Central memory CD8-positive, alpha-beta T cell (primary cell): ENCODE data around the gene TPT1.
"Not testable (repeated sequence)": the region's sequence is repeated elsewhere in the genome, so short reads cannot be mapped to it uniquely, and the experiment has no call there.

Source experiments
- ATAC-seq: fragments of 150-1000 bp; cut with Tn5 transposase; replicated peaks from 2 replicates; pipeline ENCODE4 v1.10.0; 2022; ENCODE audit warnings: mild to moderate bottlenecking, moderate FRiP score, moderate number of reproducible peaks; ENCODE audit not compliant: poor library complexity, severe bottlenecking; ENCODE audit errors: extremely low read depth
- DNase-seq, 2 donors: peaks; one replicate each; pipeline ENCODE4 v3.0.0; 2021; ENCODE audit warnings: low spot score in 2 of 2
- H3K27ac Mint-ChIP-seq: one replicate; pipeline ENCODE4 v1.8.0; 2022; ENCODE audit warnings: low read depth, mild to moderate bottlenecking, moderate library complexity, mixed read lengths
- H3K27me3 Mint-ChIP-seq: one replicate; pipeline ENCODE4 v1.8.0; 2022; ENCODE audit warnings: mixed read lengths
- H3K36me3 Mint-ChIP-seq: one replicate; pipeline ENCODE4 v1.8.0; 2022; ENCODE audit warnings: mild to moderate bottlenecking, moderate library complexity, mixed read lengths; ENCODE audit not compliant: insufficient read depth
- H3K4me1 Mint-ChIP-seq: one replicate; pipeline ENCODE4 v1.8.0; 2022; ENCODE audit warnings: mixed read lengths
- H3K4me3 Mint-ChIP-seq: one replicate; pipeline ENCODE4 v1.8.0; 2022; ENCODE audit warnings: mild to moderate bottlenecking, moderate library complexity, mixed read lengths
- H3K9me3 Mint-ChIP-seq: one replicate; pipeline ENCODE4 v1.8.0; 2022; ENCODE audit warnings: mixed read lengths

Gene TPT1

GRCh38 chr13:45377314-45377713, 36.3 kb upstream of the TPT1 start:
- not testable (repeated sequence) for DNase-seq, H3K27me3 Mint-ChIP-seq, H3K4me3 Mint-ChIP-seq, ATAC-seq, H3K9me3 Mint-ChIP-seq, H3K27ac Mint-ChIP-seq, H3K4me1 Mint-ChIP-seq, H3K36me3 Mint-ChIP-seq

GRCh38 chr13:45376651-45377050, 35.7 kb upstream of the TPT1 start:
- not testable (repeated sequence) for H3K36me3 Mint-ChIP-seq, H3K9me3 Mint-ChIP-seq, H3K4me3 Mint-ChIP-seq, ATAC-seq, H3K4me1 Mint-ChIP-seq, H3K27me3 Mint-ChIP-seq, H3K27ac Mint-ChIP-seq, DNase-seq

- no peak for DNase-seq
- Mint-ChIP-seq H3K36me3 (peaks cover 1% of the 10 kb centered on the region), H3K9me3 (no peaks in the 10 kb centered on the region), H3K27ac (no peak overlapping the region), H3K4me3 (no peak overlapping the region), H3K4me1 (peaks cover 4% of the 10 kb centered on the region), H3K27me3 (no peaks in the 10 kb centered on the region)
- ATAC-seq: no peak
Measured at GRCh38 chr13:45374917-45375316, 33.9 kb upstream of the TPT1 start.

GRCh38 chr13:45373162-45373547, 32.2 kb upstream of the TPT1 start:
- Mint-ChIP-seq H3K4me1 (peaks cover 18% of the 10 kb centered on the region), H3K27me3 (no peaks in the 10 kb centered on the region), H3K27ac (no peak overlapping the region), H3K9me3 (no peaks in the 10 kb centered on the region), H3K4me3 (no peak overlapping the region), H3K36me3 (peaks cover 5% of the 10 kb centered on the region)
- DNase-seq (no peak), ATAC-seq (no peak)

- DNase-seq (no peak), ATAC-seq (no peak)
- Mint-ChIP-seq H3K27me3 (no peaks in the 10 kb centered on the region), H3K9me3 (no peaks in the 10 kb centered on the region), H3K4me1 (peaks cover 21% of the 10 kb centered on the region), H3K36me3 (peaks cover 5% of the 10 kb centered on the region), H3K27ac (no peak overlapping the region), H3K4me3 (no peak overlapping the region)
Measured at GRCh38 chr13:45372189-45373161, 31.5 kb upstream of the TPT1 start.

- Mint-ChIP-seq H3K36me3 (peaks cover 10% of the 10 kb centered on the region), H3K9me3 (no peaks in the 10 kb centered on the region), H3K27me3 (no peaks in the 10 kb centered on the region), H3K27ac (no peak overlapping the region), H3K4me1 (peaks cover 30% of the 10 kb centered on the region), H3K4me3 (no peak overlapping the region)
- ATAC-seq (no peak), DNase-seq (peak; percentile 21 to 27)
Measured at GRCh38 chr13:45370922-45371406, 30.0 kb upstream of the TPT1 start.

- Mint-ChIP-seq H3K9me3 (no peaks in the 10 kb centered on the region), H3K27ac (peak overlapping the region; percentile 89), H3K4me1 (peaks cover 30% of the 10 kb centered on the region), H3K4me3 (peak overlapping the region; percentile 1), H3K27me3 (no peaks in the 10 kb centered on the region), H3K36me3 (peaks cover 10% of the 10 kb centered on the region)
- DNase-seq (no peak), ATAC-seq (no peak)
Measured at GRCh38 chr13:45369116-45369515, 28.1 kb upstream of the TPT1 start.

GRCh38 chr13:45368571-45368970, 27.6 kb upstream of the TPT1 start:
- H3K9me3 Mint-ChIP-seq: no peaks in the 10 kb centered on the region
- peak overlapping the region; percentile 31 for H3K4me3 Mint-ChIP-seq
- no peaks in the 10 kb centered on the region for H3K27me3 Mint-ChIP-seq

GRCh38 chr13:45368005-45368404, 27.0 kb upstream of the TPT1 start:
- Mint-ChIP-seq H3K36me3 (peaks cover 10% of the 10 kb centered on the region), H3K9me3 (no peaks in the 10 kb centered on the region), H3K4me3 (peak overlapping the region; percentile 31), H3K27ac (peak overlapping the region; percentile 89), H3K4me1 (peaks cover 37% of the 10 kb centered on the region), H3K27me3 (no peaks in the 10 kb centered on the region)
- ATAC-seq: no peak
- no peak for DNase-seq

More at GRCh38 chr13:45368571-45368970, 27.6 kb upstream of the TPT1 start:
- peaks cover 35% of the 10 kb centered on the region for H3K4me1 Mint-ChIP-seq
- DNase-seq (no peak), ATAC-seq (no peak)
- H3K36me3 Mint-ChIP-seq: peaks cover 10% of the 10 kb centered on the region
- peak overlapping the region; percentile 89 for H3K27ac Mint-ChIP-seq

- H3K36me3 Mint-ChIP-seq: peaks cover 10% of the 10 kb centered on the region
- DNase-seq (peak; percentile 58 to 78), ATAC-seq (peak; percentile 99)
- H3K4me1 Mint-ChIP-seq: peaks cover 40% of the 10 kb centered on the region
- no peaks in the 10 kb centered on the region for H3K9me3 Mint-ChIP-seq
- peak overlapping the region; percentile 89 for H3K27ac Mint-ChIP-seq
- H3K27me3 Mint-ChIP-seq: no peaks in the 10 kb centered on the region
- H3K4me3 Mint-ChIP-seq: peak overlapping the region; percentile 53
Measured at GRCh38 chr13:45367358-45367757, 26.4 kb upstream of the TPT1 start.

GRCh38 chr13:45365558-45365885, 24.5 kb upstream of the TPT1 start:
- no peak overlapping the region for H3K27ac Mint-ChIP-seq
- H3K4me3 Mint-ChIP-seq: no peak overlapping the region
- peaks cover 43% of the 10 kb centered on the region for H3K4me1 Mint-ChIP-seq
- peaks cover 11% of the 10 kb centered on the region for H3K36me3 Mint-ChIP-seq
- H3K9me3 Mint-ChIP-seq: no peaks in the 10 kb centered on the region
- no peaks in the 10 kb centered on the region for H3K27me3 Mint-ChIP-seq
- no peak for DNase-seq
- no peak for ATAC-seq

GRCh38 chr13:45364876-45365557, 24.0 kb upstream of the TPT1 start:
- peaks cover 43% of the 10 kb centered on the region for H3K4me1 Mint-ChIP-seq
- no peaks in the 10 kb centered on the region for H3K27me3 Mint-ChIP-seq
- H3K4me3 Mint-ChIP-seq: no peak overlapping the region
- H3K27ac Mint-ChIP-seq: peak overlapping the region; percentile 38
- no peak for ATAC-seq
- H3K36me3 Mint-ChIP-seq: peaks cover 16% of the 10 kb centered on the region
- no peak for DNase-seq
- no peaks in the 10 kb centered on the region for H3K9me3 Mint-ChIP-seq

- ATAC-seq (no peak), DNase-seq (no peak)
- Mint-ChIP-seq H3K36me3 (peaks cover 19% of the 10 kb centered on the region), H3K4me3 (no peak overlapping the region), H3K4me1 (peaks cover 28% of the 10 kb centered on the region), H3K9me3 (no peaks in the 10 kb centered on the region), H3K27ac (peak overlapping the region; percentile 75), H3K27me3 (no peaks in the 10 kb centered on the region)
Measured at GRCh38 chr13:45362939-45363338, 22.0 kb upstream of the TPT1 start.
